ENCODE measurements around the gene MAP2K3.

DNA sequence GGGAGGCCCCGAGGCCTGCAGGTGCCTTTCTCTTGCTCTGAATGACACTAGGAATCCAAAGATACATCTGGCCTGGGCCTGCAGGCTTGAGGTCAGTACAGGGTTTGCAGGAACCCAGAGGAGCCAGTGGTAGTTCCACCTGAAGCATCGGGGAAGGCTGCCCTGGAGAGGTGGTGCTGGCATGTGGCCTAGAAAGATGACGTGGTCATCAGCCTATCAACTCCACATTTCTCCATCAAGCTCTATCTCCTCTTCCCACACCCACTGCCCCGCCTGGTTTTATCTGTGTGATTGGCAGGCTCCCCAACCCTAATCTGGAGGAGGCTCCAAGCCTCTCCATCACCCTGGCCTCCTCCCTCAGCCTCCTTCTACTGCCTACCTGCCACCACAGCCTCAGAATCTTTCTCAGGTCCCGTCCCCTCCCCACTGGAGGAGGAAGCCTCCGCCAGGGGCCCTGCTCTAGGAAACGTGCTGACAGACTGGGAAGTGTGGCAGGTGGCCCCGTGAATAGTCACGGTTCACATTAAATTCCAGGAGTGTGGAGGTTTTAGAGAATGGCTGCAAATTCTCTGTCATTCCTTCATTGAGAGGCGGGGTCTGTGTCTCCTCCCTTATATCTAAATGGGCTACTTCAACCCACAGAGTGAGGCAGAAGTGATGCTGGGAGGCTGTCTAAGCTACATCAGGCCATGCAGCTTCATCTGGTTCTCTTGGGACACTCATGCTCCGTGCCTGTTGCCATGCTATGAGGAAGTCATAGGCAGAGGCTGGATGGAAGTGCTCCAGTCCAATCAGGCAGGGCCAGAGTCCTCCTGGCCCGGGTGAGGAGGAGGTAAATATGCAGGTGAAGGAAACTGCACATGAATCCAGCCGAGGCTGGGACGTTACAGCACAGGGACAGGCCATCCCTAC, 11.4 kb upstream of the MAP2K3 start:
- TF ChIP-seq CTCF (IDR thresholded peaks at IDR 0.05) (no peak), POLR2A (IDR thresholded peaks at IDR 0.05; ENCODE audit: low read depth) (no peak), EP300 (IDR thresholded peaks at IDR 0.05) (no peak), POLR2AphosphoS5 (IDR thresholded peaks at IDR 0.05) (no peak)

Data from esophagus muscularis mucosa (tissue), 4 donors.